ENCODE measurements around the gene BRICD5.

The BRICD5 gene

DNA sequence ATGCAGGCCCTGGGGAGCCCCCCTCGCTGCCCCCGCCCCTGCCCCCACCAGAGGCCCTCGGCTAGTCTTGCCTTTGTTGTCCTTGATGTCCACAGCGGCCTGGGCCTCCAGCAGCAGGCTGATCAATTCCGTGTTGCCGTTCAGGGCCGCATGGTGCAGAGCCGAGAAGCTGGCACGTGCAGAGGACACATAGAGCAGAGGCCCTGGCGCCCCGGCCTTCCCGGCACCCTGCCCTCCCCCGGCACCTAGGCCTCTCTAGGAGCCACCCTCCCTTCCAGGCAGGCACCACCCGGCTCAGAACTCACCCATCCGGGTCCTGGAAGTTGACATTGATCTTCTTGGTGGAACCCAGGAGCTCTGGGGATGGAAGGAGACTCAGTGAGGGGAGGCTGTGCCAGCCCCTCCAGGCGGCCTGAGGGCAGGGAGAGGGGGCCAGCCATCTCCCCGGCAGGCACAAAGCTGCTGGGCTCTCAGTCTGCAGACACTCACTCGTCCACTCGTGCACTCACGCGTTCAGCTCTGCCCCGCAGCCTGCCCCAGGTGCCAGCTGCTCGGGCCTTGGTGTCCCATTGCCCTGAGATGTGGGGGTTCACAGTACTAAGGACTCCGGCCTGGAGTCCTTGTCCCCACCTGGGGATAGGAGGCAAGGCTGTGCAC, 20.5 kb downstream of the BRICD5 start:
- no peak for TF ChIP-seq GATA2 (IDR thresholded peaks at IDR 0.05; ENCODE audit: low read depth, low read length)
- TF ChIP-seq GATA3 (IDR thresholded peaks at IDR 0.05; ENCODE audit: low read depth, low read length) = no peak

DNA sequence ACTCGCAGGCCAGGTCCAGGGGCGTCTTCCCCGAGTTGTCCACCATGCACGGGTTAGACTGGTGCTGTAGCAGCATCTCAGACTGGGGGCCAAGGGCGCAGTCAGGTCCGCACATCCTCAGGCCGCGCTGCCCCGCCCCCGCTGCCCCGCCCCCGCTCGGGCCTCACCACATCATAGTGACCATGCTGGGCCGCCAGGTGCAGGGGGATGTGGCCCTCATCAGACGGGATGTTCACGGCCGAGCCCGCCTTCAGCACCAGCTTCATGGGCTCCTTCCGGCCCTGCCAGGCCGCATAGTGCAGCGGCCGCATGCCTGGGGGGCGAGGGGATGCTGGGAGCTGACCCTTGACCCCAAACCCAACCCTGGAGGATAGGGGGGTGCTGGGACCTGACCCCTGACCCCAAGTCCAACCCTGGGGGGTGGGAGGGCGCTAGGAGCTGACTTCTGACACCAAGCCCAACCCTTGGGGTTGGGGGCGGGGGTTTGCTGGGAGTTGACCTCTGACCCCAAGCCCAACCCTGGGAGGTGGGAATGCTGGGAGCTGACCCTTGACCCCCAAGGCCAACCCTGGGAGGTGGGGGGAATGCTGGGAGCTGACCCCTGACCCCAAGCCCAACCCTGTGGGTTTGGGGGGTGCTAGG, 21.3 kb downstream of the BRICD5 start:
- TF ChIP-seq GATA2 (IDR thresholded peaks at IDR 0.05; ENCODE audit: low read depth, low read length) = no peak
- TF ChIP-seq GATA3 (IDR thresholded peaks at IDR 0.05; ENCODE audit: low read depth, low read length) = no peak

DNA sequence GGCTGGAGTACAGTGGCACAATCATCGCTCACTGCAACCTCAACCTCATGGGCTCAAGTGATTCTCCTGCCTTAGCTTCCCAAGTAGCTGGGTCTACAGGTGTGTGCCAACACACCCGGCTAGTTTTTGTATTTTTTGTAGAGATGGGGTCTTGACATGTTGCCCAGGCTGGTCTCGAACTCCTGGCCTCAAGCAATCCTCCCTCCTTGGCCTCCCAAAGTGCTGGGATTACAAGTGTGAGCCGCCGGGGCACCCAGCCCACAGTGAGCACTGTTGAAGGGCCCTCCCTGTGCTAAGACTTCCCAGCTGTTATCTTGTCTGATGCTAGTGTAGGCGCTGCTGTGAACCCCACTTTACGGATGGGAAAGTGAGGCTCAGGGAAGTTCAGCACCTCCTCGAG, 22.3 kb downstream of the BRICD5 start:
- no peak for TF ChIP-seq GATA2 (IDR thresholded peaks at IDR 0.05; ENCODE audit: low read depth, low read length)
- TF ChIP-seq GATA3 (IDR thresholded peaks at IDR 0.05; ENCODE audit: low read depth, low read length) = no peak

DNA sequence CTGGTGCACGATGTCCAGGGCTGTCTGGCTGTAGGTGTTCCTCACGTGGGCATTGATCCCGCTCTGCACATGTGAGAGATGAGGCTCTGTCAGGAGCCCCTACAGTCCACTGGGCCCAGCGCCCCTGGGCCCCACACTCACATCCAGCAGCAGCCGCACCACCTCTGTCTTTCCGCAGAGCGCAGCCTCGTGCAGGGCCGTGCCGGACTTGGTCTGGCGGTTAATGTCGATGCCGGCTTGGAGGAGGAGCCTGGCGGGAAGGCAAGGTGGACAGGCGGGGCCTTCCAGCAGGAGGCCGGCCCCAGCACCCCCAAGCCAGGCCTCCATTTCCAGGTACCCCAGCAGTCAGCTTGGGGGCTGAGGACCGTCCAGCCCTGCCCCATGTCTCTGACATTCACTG, 23.5 kb downstream of the BRICD5 start:
- TF ChIP-seq GATA3 (IDR thresholded peaks at IDR 0.05; ENCODE audit: low read depth, low read length) = no peak
- no peak for TF ChIP-seq GATA2 (IDR thresholded peaks at IDR 0.05; ENCODE audit: low read depth, low read length)

DNA sequence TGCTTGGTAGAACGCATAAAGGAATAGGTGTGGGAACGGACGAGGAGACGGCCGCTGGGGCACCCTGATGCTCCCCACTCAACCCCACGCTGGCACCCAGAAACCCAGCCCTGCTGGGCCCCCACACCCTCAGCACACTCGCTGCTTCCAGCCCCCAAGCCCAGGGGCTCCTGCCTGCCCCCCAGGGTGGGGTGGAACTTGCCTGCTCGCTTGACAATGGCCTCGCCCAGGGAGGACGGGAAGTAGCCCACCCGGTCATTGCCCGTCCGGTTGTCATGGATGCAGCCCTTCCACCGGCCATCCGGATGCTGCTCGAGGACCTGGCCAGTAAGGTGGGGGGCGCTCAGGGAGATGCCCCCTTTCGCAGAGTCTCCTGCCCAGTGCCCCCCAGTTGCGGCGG, 24.2 kb downstream of the BRICD5 start:
- no peak for TF ChIP-seq GATA3 (IDR thresholded peaks at IDR 0.05; ENCODE audit: low read depth, low read length)
- no peak for TF ChIP-seq GATA2 (IDR thresholded peaks at IDR 0.05; ENCODE audit: low read depth, low read length)

DNA sequence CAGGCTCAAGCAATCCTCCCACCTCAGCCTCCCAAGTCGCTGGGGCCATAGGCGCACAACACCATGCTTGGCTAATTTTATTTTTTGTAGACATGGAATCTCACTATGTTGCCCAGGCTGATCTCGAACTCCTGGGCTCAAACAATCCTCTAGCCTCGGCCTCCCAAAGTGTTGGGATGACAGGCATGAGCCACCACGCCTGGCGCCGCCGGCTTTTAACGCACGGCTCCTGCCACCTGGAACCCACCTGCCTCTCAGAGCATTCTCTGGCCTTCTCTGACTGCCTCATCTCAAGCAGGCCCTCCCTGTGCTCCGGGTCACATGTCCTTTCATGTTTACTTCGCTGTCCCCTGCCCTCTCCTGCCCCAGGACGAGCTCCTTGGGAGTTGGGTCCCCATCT, 24.6 kb downstream of the BRICD5 start:
- TF ChIP-seq GATA2 (IDR thresholded peaks at IDR 0.05; ENCODE audit: low read depth, low read length) (no peak), GATA3 (IDR thresholded peaks at IDR 0.05; ENCODE audit: low read depth, low read length) (no peak)

DNA sequence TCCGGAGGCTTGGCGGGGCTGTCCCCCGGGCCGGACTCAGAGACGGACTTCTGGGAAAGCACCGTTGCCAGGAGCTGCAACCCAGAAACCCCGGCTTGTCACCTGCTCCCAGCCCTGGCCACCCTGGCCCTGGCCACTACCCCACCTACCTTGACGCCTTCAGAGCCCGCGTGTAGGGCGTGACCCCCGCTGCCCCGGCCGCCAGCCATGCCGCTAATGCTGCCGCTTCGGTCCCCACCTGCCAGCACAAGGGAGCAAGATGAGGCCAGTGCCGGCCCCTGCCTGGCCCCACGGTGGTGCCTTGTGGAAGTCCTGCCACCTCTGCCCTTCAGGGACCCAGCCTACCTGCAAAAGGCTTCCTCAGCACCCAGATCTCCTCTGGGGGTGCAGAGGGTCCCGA, 25.7 kb downstream of the BRICD5 start:
- TF ChIP-seq GATA2 (IDR thresholded peaks at IDR 0.05; ENCODE audit: low read depth, low read length) = no peak
- no peak for TF ChIP-seq GATA3 (IDR thresholded peaks at IDR 0.05; ENCODE audit: low read depth, low read length)

DNA sequence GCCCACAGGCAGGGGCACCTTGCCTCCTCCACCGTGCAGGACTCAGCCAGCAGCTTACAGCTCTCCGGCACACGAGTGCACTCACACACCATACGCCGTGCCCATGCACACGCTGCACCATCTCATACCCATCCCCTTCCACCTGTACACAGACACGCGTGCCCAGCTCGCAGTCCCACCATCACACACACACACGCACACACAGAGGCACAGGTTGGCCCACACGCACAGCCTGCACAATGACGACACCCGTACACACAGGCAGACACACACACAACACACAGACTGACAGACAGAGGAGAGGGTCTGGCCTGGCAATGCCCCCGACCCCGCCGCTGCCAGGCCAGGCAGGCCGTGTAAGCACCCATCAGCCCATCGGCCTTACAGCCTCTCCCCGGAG, 26.3 kb downstream of the BRICD5 start:
- TF ChIP-seq GATA3 (IDR thresholded peaks at IDR 0.05; ENCODE audit: low read depth, low read length) = no peak
- no peak for TF ChIP-seq GATA2 (IDR thresholded peaks at IDR 0.05; ENCODE audit: low read depth, low read length)

DNA sequence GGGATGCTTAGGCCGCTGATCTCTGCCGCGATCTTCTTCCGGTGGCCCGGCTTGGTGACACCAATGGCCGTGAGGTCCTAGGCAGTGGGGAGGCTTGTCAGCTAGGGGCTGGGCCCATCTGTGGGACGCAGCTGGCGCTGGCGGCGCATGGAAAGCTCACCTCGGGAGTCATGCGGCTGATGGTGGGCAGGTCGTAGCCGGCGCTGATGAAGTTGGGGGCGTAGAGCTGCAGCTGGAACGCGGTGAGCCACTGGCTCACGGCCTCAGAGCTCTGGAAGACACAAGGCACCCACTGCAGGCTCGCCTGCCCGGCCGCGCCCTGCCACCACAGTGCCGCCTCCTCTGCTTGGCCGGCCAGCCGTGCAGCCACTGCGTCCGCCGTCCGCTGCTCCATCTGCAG, 27.0 kb downstream of the BRICD5 start:
- TF ChIP-seq GATA3 (IDR thresholded peaks at IDR 0.05; ENCODE audit: low read depth, low read length) (no peak), GATA2 (IDR thresholded peaks at IDR 0.05; ENCODE audit: low read depth, low read length) (no peak)

DNA sequence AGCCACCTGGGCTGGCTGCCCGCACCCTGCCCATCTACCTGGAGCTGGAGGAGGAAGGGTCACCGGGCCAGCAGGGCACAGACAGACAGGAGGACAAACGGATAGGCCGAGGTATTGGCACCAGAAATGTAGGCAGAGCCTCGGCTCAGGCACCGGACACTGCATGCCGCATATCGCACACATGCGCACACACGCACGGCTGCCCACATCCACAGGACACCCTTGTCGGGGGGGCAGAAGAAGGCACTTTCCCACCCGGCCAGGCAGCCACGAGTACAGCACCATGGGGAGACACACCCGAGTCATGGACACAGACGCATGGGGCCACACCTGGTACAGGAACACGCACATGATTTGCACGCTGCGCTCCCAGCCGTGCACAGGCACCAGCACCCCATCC, 28.7 kb downstream of the BRICD5 start:
- TF ChIP-seq GATA3 (IDR thresholded peaks at IDR 0.05; ENCODE audit: low read depth, low read length) = no peak
- no peak for TF ChIP-seq GATA2 (IDR thresholded peaks at IDR 0.05; ENCODE audit: low read depth, low read length)

DNA sequence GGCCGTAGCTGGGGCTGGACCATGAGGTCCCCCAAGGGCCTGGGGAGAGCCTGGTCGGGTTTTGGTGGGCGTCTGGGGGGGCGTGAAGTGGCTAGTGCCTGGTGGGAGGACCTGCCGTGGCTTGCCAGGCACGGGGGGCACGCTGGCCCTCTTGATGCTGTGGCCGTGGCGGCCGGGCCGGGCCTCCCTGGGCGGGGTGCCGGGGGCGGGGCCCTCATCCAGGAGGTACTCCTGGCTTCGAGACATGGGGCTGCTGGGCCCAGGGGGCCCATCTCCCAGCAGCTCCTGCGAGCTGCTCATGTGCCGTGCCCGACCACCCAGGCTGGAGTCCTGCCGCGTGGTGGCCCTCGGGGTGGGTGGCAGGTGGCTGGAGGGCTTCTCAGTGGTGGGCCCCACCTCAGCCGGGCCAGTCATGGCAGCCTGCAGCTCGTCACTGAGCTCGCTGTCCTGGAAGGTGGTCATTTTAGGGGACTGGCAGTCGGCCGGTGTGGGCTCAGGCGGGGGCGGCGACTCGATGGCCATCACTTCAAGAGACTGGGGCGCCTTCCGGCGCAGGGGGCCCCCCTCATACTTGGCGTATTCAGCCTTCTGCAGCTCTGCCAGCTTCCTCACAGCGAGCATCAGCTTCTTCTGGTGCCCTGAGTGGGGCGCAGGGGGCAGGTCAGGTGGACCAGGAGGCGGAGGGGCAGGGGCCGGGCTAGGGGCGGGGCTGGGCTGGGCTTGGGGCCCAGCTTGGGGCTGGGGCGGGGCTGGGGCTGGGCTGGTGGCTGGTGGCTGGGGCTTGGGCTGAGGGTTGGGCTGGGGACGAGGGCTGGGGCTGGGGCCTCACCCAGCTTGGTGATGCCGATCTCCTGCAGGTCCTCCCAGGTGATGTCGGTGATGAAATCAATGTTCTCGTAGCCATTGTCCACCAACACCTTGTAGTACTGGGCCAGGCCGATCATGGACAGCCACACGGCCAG, 29.4 kb downstream of the BRICD5 start:
- no peak for TF ChIP-seq GATA2 (IDR thresholded peaks at IDR 0.05; ENCODE audit: low read depth, low read length)
- TF ChIP-seq GATA3 (IDR thresholded peaks at IDR 0.05; ENCODE audit: low read depth, low read length) = no peak

DNA sequence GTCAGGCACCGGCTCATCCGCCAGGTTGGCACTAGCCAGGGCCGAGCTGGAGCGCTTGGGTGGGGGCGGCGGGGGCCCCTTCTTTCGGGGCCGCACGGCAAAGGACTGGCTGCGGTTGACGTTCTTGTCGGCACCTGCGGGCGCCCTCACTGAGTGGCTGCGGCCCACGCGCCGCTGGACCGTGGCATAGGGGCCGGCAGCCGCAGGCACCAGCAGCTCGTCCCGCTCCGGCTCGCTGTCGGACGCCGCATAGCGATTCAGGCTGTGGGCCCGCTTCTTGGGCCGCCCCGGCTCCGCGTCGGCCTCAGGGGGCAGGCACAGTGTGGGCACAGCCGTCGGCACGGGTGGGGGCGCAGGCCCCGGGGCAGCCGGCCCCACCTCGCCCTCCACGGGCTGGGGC, 30.2 kb downstream of the BRICD5 start:
- TF ChIP-seq GATA3 (IDR thresholded peaks at IDR 0.05; ENCODE audit: low read depth, low read length) = no peak

DNA sequence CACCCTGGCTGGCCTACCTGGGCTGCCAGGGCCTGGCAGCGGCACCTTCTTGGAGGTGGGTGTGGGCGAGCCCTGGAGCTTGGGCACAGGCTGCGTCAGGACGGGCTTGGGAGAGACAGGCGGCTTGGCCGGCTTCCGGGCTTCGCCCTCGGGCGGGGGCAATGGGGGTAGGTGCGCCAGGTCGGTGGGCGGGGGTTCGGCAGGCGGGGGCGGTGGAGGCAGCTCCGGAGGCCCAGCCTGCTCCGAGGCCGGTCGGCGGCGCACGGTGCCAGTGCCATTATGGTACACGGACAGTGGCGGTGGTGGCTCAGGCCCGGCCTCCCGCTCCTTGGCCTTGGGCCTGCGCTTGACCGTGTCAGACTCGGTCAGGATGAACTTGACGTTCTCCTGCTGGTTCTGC, 31.1 kb downstream of the BRICD5 start:
- TF ChIP-seq GATA3 (IDR thresholded peaks at IDR 0.05; ENCODE audit: low read depth, low read length) (no peak), GATA2 (IDR thresholded peaks at IDR 0.05; ENCODE audit: low read depth, low read length) (no peak)

DNA sequence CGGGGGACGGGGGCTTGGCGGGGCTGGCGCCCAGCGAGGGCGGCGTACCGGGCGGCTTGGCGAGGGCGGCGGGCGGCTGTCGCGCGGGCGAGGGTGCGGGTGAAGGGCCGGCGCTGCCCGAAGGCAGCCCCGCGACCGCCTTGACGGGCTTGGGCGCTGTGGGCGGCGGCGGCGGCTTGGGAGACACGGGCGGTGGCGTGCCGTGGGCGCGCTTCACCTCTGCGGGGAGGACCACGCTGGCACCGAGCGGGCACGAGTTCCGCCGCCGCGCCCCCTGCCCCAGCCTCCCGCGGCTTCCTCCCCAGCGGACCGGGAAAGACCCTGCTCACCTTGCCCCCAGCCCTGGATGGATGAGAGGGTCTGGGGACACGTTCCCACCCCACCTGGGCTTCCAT, 31.6 kb downstream of the BRICD5 start:
- TF ChIP-seq GATA3 (IDR thresholded peaks at IDR 0.05; ENCODE audit: low read depth, low read length) = no peak
- TF ChIP-seq GATA2 (IDR thresholded peaks at IDR 0.05; ENCODE audit: low read depth, low read length) = no peak

All from SH-SY5Y (cell line).